ENCODE data around the gene IRF1.

- TF ChIP-seq CTCF (IDR thresholded peaks at IDR 0.05): no peak
- TF ChIP-seq POLR2A (IDR thresholded peaks at IDR 0.05): no peak
These were observed 41.5 kb downstream of the IRF1 start for GRCh38 chr5:132449060-132449459.

Data from esophagus squamous epithelium (tissue), 4 donors.